NT2/D1 (cell line): ENCODE data around the gene EPB41L5.
"Not testable (repeated sequence)": the region's sequence is repeated elsewhere in the genome, so short reads cannot be mapped to it uniquely, and the experiment has no call there.

Experiments
- SUZ12 ChIP-seq: IDR thresholded peaks from 2 replicates; pipeline ENCODE4 v1.6.1; 2011; ENCODE audit not compliant: insufficient read length, insufficient read depth; ENCODE audit errors: extremely low read depth
- YY1 ChIP-seq: IDR thresholded peaks from 2 replicates; pipeline ENCODE4 v1.6.1; 2011; ENCODE audit not compliant: insufficient read length, insufficient read depth
- ZNF274 ChIP-seq: IDR thresholded peaks from 2 replicates; pipeline ENCODE4 v1.6.1; 2011; ENCODE audit warnings: mild to moderate bottlenecking, low read depth, low read length

GRCh38 chr2:120158658-120159057 is 145.8 kb downstream of the EPB41L5 start:
- not testable (repeated sequence) for TF ChIP-seq ZNF274, YY1, SUZ12
